SK-N-SH (cell line): ENCODE data around the gene GLT8D1.
"Not testable (repeated sequence)": the region's sequence is repeated elsewhere in the genome, so short reads cannot be mapped to it uniquely, and the experiment has no call there.

Experiments
- CHD2 ChIP-seq: fragments of 150-350 bp; IDR thresholded peaks from 2 replicates; pipeline ENCODE4 v1.6.1; 2018; ENCODE audit warnings: low read length; ENCODE audit not compliant: partially characterized antibody
- CTCF ChIP-seq: fragments of 200-600 bp; sonication (generic); IDR thresholded peaks from 2 replicates; pipeline ENCODE4 v1.6.1; 2017; ENCODE audit warnings: antibody characterized with exemption, mild to moderate bottlenecking, moderate library complexity
- FOSL2 ChIP-seq: IDR thresholded peaks from 2 replicates; pipeline ENCODE4 v1.4.0; 2012; ENCODE audit warnings: low read depth, mild to moderate bottlenecking, moderate library complexity, borderline replicate concordance
- FOXM1 ChIP-seq: IDR thresholded peaks from 2 replicates; pipeline ENCODE4 v1.4.0; 2012; ENCODE audit warnings: low read depth, mild to moderate bottlenecking
- JUND ChIP-seq: IDR thresholded peaks from 2 replicates; pipeline ENCODE4 v1.4.0; 2012
- MAX ChIP-seq: IDR thresholded peaks from 2 replicates; pipeline ENCODE4 v1.4.0; 2012; ENCODE audit warnings: low read depth
- MXI1 ChIP-seq: IDR thresholded peaks from 2 replicates; pipeline ENCODE4 v1.6.1; 2012; ENCODE audit warnings: mild to moderate bottlenecking, low read depth, low read length, improper control_type of control experiment
- NRF1 ChIP-seq: IDR thresholded peaks from 2 replicates; pipeline ENCODE4 v1.6.1; 2012; ENCODE audit warnings: low read depth, mild to moderate bottlenecking, low read length
- POLR2AphosphoS5 ChIP-seq: IDR thresholded peaks from 2 replicates; pipeline ENCODE4 v1.6.1; 2012; ENCODE audit warnings: low read depth, low read length
- REST ChIP-seq: IDR thresholded peaks from 2 replicates; pipeline ENCODE4 v1.6.1; 2012; ENCODE audit warnings: mild to moderate bottlenecking, low read depth, low read length, moderate library complexity
- SMC3 ChIP-seq: IDR thresholded peaks from 2 replicates; pipeline ENCODE4 v1.6.1; 2012; ENCODE audit warnings: low read depth, low read length, improper control_type of control experiment
- TEAD4 ChIP-seq: IDR thresholded peaks from 2 replicates; pipeline ENCODE4 v1.4.0; 2012; ENCODE audit warnings: mild to moderate bottlenecking, borderline replicate concordance; ENCODE audit not compliant: insufficient read depth
- USF2 ChIP-seq: fragments of 150-350 bp; IDR thresholded peaks from 2 replicates; pipeline ENCODE4 v1.6.1; 2017; ENCODE audit warnings: antibody characterized with exemption, low read length, low read depth, borderline replicate concordance

GRCh38 chr3:52676201-52676600 is 29.4 kb downstream of the GLT8D1 start:
- TF ChIP-seq POLR2AphosphoS5, CTCF, MAX, TEAD4, NRF1, MXI1, USF2, FOXM1, REST, JUND, CHD2, SMC3, FOSL2: not testable (repeated sequence)
